Endodermal cell (in vitro differentiated cells): ENCODE data around the gene GTF2I. TPM values are rescaled to one million over a fixed set of nuclear protein-coding genes. Genes with fewer than 3 reads are reported as not detected.
"Not testable (repeated sequence)": the region's sequence is repeated elsewhere in the genome, so short reads cannot be mapped to it uniquely, and the experiment has no call there.

Experiments used
- DNase-seq: peaks from one replicate; pipeline ENCODE4 v3.0.0-alpha.2; 2017
- H3K27ac ChIP-seq: 2 replicates; pipeline ENCODE4 v1.5.1; 2013; ENCODE audit warnings: mild to moderate bottlenecking, low read depth, low read length, moderate library complexity
- H3K27me3 ChIP-seq: 2 replicates; pipeline ENCODE4 v1.6.1; 2013; ENCODE audit warnings: mild to moderate bottlenecking, low read length, moderate library complexity; ENCODE audit not compliant: insufficient read depth, control insufficient read depth, poor library complexity, severe bottlenecking
- H3K36me3 ChIP-seq: 2 replicates; pipeline ENCODE4 v1.7.0; 2013; ENCODE audit warnings: mild to moderate bottlenecking, low read length, moderate library complexity; ENCODE audit not compliant: control insufficient read depth, insufficient read depth
- H3K4me1 ChIP-seq: one replicate; pipeline ENCODE4 v1.7.0; 2013; ENCODE audit warnings: low read length; ENCODE audit not compliant: control insufficient read depth, insufficient read depth
- H3K4me3 ChIP-seq: 2 replicates; pipeline ENCODE4 v1.5.1; 2013; ENCODE audit warnings: mild to moderate bottlenecking, low read length, moderate library complexity
- H3K9ac ChIP-seq: 2 replicates; pipeline ENCODE4 v1.6.1; 2013; ENCODE audit warnings: mild to moderate bottlenecking, low read length, moderate library complexity; ENCODE audit not compliant: poor library complexity, severe bottlenecking; ENCODE audit errors: extremely low read depth
- H3K9me3 ChIP-seq: 2 replicates; pipeline ENCODE4 v1.6.1; 2013; ENCODE audit warnings: mild to moderate bottlenecking, low read length, moderate library complexity; ENCODE audit not compliant: control insufficient read depth
- H3K27ac Mint-ChIP-seq: 2 replicates; pipeline ENCODE4 v1.8.0; 2020; ENCODE audit warnings: mixed read lengths
- H3K27me3 Mint-ChIP-seq: 2 replicates; pipeline ENCODE4 v1.8.0; 2021; ENCODE audit warnings: mild to moderate bottlenecking, mixed read lengths; ENCODE audit not compliant: insufficient read depth
- H3K36me3 Mint-ChIP-seq: 2 replicates; pipeline ENCODE4 v1.8.0; 2020; ENCODE audit warnings: low read depth, mixed read lengths
- H3K4me1 Mint-ChIP-seq: 2 replicates; pipeline ENCODE4 v1.8.0; 2020; ENCODE audit warnings: mixed read lengths
- H3K4me3 Mint-ChIP-seq: 2 replicates; pipeline ENCODE4 v1.8.0; 2020; ENCODE audit warnings: mild to moderate bottlenecking, moderate library complexity, mixed read lengths
- H3K9me3 Mint-ChIP-seq: 2 replicates; pipeline ENCODE4 v1.8.0; 2020; ENCODE audit warnings: mild to moderate bottlenecking, mixed read lengths
- WGBS, 2 experiments: methylation state at CpG; one replicate each; pipeline versions ENCODE4 v1.1.5 to v1.1.7; 2013; ENCODE audit warnings: missing lambda C conversion rate in 2 of 2, mixed read lengths in 1 of 2; ENCODE audit not compliant: insufficient coverage in 1 of 2, insufficient read length in 1 of 2; 5-methylcytosine and 5-hydroxymethylcytosine counted together
- total RNA-seq, 2 donors: library from RNA; stranded (reverse); fragmentation: NEBNext Ultra II Directional in 1 of 2; extraction: Animal tissue kit (Norgen Biotek cat#: 25700) in 1 of 2; gene quantifications; 2 replicates in 1 of 2; 3 replicates in 1 of 2; pipeline ENCODE4 v1.2.1, GENCODE V29; 2021
- TF ChIP-seq, protein P1 (sequence below): fragments of 200-600 bp; sonication (generic); conservative IDR thresholded peaks from 2 replicates; pipeline ENCODE4 v1.5.0; 2021; ENCODE audit warnings: antibody characterized with exemption, mild to moderate bottlenecking

The GTF2I gene
- total RNA-seq, 2 donors from 2014 or later, result 391 to 519 TPM

GRCh38 chr7:74665296-74665938 lies 7.9 kb downstream of the GTF2I start:
- Histone ChIP-seq H3K4me1 (no peaks in the 10 kb centered on the region), H3K9me3 (no peaks in the 10 kb centered on the region), H3K4me3 (no peak overlapping the region), H3K36me3 (peaks cover 45% of the 10 kb centered on the region), H3K27ac (no peak overlapping the region), H3K9ac (no peak overlapping the region), H3K27me3 (no peaks in the 10 kb centered on the region)
- TF ChIP-seq, protein P1, sequence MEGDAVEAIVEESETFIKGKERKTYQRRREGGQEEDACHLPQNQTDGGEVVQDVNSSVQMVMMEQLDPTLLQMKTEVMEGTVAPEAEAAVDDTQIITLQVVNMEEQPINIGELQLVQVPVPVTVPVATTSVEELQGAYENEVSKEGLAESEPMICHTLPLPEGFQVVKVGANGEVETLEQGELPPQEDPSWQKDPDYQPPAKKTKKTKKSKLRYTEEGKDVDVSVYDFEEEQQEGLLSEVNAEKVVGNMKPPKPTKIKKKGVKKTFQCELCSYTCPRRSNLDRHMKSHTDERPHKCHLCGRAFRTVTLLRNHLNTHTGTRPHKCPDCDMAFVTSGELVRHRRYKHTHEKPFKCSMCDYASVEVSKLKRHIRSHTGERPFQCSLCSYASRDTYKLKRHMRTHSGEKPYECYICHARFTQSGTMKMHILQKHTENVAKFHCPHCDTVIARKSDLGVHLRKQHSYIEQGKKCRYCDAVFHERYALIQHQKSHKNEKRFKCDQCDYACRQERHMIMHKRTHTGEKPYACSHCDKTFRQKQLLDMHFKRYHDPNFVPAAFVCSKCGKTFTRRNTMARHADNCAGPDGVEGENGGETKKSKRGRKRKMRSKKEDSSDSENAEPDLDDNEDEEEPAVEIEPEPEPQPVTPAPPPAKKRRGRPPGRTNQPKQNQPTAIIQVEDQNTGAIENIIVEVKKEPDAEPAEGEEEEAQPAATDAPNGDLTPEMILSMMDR, result no peak
- no peaks in the 10 kb centered on the region for H3K27me3 Mint-ChIP-seq
- WGBS, 2 experiments, result 93 to 99% methylated on average over 10 to 12 of the region's 12 CpGs
- peaks cover 55% of the 10 kb centered on the region for H3K36me3 Mint-ChIP-seq
- H3K4me3 Mint-ChIP-seq, result no peak overlapping the region
- no peaks in the 10 kb centered on the region for H3K9me3 Mint-ChIP-seq
- no peak for DNase-seq
- H3K27ac Mint-ChIP-seq, result no peak overlapping the region
- H3K4me1 Mint-ChIP-seq, result peaks cover 25% of the 10 kb centered on the region

- H3K4me3 ChIP-seq, H3K9ac ChIP-seq, H3K4me1 ChIP-seq, H3K27ac Mint-ChIP-seq, H3K9me3 ChIP-seq, H3K27me3 ChIP-seq, H3K9me3 Mint-ChIP-seq, H3K27ac ChIP-seq, DNase-seq, H3K4me3 Mint-ChIP-seq, H3K27me3 Mint-ChIP-seq: not testable (repeated sequence)
- Mint-ChIP-seq H3K36me3 (peaks cover 50% of the 10 kb centered on the region), H3K4me1 (peaks cover 11% of the 10 kb centered on the region)
- 95 to 96% methylated on average over 7 of the region's 7 CpGs for WGBS, 2 experiments
- H3K36me3 ChIP-seq, result peaks cover 51% of the 10 kb centered on the region
Measured at GRCh38 chr7:74667013-74667412, 9.5 kb downstream of the GTF2I start.

GRCh38 chr7:74667520-74667919 lies 10.0 kb downstream of the GTF2I start:
- H3K9me3 Mint-ChIP-seq, H3K4me3 ChIP-seq, H3K4me3 Mint-ChIP-seq, H3K4me1 ChIP-seq, DNase-seq, H3K27me3 ChIP-seq, H3K27ac ChIP-seq, H3K4me1 Mint-ChIP-seq, H3K9ac ChIP-seq, H3K9me3 ChIP-seq, H3K27me3 Mint-ChIP-seq, H3K27ac Mint-ChIP-seq: not testable (repeated sequence)
- H3K36me3 ChIP-seq, result peaks cover 51% of the 10 kb centered on the region
- 93 to 94% methylated on average over 2 to 5 of the region's 5 CpGs for WGBS, 2 experiments
- H3K36me3 Mint-ChIP-seq, result peaks cover 50% of the 10 kb centered on the region

DNA sequence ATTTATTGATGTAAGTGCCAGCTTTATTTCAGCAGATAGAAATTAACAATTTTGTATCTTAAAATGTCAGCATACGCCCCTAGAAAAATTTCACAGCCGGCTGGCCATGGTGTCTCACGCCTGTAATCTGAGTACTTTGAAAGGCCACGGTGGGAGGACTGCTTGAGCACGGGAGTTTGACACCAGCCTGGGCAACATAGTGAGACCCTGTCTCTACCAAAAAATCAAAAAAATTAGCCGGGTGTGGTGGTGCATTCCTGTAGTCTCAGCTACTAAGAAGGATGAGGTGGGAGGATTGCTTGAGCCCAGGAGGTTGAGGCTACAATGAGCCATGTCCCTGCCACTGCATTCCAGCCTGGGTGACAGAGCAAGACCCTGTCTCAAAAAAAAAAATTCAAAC lies 14.1 kb downstream of the GTF2I start:
- WGBS, 2 experiments, result 92 to 96% methylated on average over 4 to 6 of the region's 6 CpGs
- Histone ChIP-seq H3K27me3 (no peaks in the 10 kb centered on the region), H3K36me3 (peaks cover 47% of the 10 kb centered on the region), H3K9ac (no peak overlapping the region), H3K4me3 (no peak overlapping the region), H3K27ac (no peak overlapping the region), H3K9me3 (no peaks in the 10 kb centered on the region), H3K4me1 (no peaks in the 10 kb centered on the region)
- TF ChIP-seq, protein P1, result no peak
- H3K4me3 Mint-ChIP-seq, result no peak overlapping the region
- no peak for DNase-seq
- H3K27me3 Mint-ChIP-seq, result no peaks in the 10 kb centered on the region
- H3K9me3 Mint-ChIP-seq, result no peaks in the 10 kb centered on the region
- peaks cover 6% of the 10 kb centered on the region for H3K4me1 Mint-ChIP-seq
- no peak overlapping the region for H3K27ac Mint-ChIP-seq
- peaks cover 54% of the 10 kb centered on the region for H3K36me3 Mint-ChIP-seq
